ENCODE data around the gene FAF1.

DNA sequence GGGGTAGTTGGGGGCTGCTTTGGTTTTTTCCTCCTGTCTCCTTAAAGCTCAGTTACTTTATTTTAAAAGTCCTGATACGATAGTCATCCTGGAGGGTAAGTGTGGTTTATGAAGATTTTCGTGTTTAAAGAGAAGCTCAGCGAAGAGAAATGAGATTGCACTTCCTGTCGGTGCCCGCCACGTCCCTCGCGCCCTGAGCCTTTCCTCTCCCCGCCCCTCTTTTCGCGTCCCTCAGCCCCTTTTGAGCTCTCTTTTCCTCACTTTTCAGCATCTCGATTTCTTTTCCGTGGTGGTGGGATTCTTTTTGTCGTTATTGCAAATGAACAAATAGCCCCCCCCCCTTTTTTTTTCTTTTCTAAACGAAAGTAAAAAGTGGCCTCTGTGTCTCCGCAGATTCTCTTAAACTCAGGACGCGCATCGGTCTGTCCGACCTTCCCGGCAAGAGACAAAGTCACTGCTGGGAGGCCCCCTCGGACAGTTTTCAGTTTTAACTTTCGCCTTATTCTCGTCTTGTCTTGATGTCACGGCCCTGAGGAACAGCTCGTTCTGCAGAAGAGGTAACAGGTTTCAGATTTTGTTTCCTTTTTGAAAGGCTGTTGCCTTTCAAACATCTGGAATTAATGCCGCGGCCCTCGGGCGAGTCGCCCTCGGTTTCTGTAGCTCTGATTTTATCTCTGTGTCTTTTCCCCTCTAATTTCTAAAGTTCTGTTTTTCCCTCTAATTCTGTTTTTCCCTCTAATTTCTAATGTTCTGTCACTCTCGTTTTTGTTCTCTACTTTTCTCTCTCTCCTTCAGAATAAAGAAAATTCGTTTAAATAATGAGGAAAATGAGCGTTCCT lies 535.8 kb downstream of the FAF1 start:
- TF ChIP-seq GATA2 (IDR thresholded peaks at IDR 0.05; ENCODE audit: low read depth, low read length) (peak; percentile 65), GATA3 (IDR thresholded peaks at IDR 0.05; ENCODE audit: low read depth, low read length) (no peak)

Measured in SH-SY5Y (cell line).